Medulla oblongata (tissue), 1 donor: Measurements from ENCODE around the gene MAST4.

Experiments used
- DNase-seq: peaks from one replicate; pipeline ENCODE4 v3.0.0-alpha.2; 2015; ENCODE audit errors: extremely low spot score

MAST4 gene

GRCh38 chr5:66842540-66842939 is 246.3 kb downstream of the MAST4 start:
- no peak for DNase-seq

DNA sequence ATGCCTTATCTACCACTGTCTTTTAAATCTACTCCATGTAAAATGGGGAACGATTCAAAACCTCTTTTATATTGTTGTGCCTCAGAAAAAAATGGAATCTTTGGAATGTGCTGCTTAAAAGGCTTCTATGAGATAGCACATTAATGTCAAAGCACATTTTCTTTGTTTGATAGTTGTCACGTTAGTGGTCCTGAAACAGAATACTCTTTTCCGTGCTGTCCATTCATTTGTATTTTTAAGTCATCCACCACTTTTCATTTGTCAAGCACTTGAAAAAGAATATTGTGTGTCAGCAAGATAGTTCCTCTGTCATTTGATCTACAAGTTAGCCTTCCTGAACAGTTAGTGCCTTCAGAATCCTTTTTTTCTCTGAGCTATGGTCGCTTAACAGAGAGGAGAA is 246.9 kb downstream of the MAST4 start:
- no peak for DNase-seq

DNA sequence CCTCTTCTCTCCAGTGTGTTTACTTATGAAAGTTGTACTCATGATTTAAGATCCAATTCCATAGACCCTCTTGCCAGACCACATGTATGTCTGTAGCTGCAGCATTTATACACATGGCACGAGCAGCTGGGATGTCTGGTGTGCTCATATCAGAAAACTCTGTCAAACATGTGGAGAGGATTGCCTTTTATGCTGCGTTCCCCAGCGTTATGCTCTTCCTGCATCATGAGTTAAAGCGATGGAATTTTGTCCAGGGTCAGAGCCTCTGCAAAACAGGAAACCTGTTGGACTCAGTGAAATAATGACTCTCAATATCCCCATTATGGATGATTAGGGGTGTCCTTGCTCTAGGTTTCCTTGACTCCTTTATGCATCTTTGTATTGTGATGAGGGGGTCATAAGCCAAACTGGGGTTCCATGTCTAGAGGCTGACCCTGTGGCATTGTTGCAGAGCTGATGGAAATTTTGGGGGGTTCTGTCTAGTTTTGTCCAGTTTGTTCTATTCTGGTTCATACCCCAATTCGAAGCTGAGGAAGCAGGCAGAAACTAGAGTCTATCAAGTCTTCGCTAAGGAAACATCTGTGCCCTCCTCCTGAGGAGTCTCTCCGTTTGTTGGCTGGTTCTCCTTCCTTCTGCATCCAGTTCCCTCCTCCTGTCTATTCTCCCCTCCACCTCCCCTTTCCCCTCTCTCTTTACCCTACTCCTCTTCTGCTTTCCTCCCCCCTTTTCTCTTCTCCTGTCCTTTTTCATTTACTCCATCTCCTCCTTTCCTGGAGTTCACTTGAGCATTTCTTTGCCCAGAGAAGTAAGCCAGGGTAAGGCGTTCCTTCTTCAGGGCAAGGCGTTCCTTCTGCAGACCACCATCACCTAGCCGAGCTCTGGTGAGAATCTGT is 252.8 kb downstream of the MAST4 start:
- DNase-seq: no peak

GRCh38 chr5:66849803-66850202 is 253.6 kb downstream of the MAST4 start:
- DNase-seq: no peak

GRCh38 chr5:66850354-66851075 is 254.3 kb downstream of the MAST4 start:
- DNase-seq: no peak

DNA sequence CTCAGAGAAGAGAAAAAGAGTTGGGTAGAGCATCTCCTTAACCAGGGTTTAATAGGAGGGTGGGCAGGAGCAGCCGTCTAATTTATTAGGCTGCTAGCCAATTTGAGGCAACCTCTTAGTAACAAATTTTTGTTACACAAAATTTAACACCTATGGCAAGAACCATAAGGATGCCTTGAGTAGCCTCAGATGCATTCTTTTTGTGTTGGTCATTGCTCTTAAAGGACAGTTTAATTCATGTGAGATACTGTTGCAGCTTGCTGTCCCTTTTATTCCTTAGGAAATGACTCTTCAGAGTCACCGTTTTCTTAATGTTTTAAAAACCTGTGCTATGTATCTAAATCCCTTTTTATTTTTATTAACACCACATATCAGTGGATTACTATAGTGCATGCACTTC is 255.1 kb downstream of the MAST4 start:
- no peak for DNase-seq

- no peak for DNase-seq
Measured at GRCh38 chr5:66854416-66854815, 258.2 kb downstream of the MAST4 start.

- no peak for DNase-seq
Measured at GRCh38 chr5:66856041-66856805, 260.0 kb downstream of the MAST4 start.

DNA sequence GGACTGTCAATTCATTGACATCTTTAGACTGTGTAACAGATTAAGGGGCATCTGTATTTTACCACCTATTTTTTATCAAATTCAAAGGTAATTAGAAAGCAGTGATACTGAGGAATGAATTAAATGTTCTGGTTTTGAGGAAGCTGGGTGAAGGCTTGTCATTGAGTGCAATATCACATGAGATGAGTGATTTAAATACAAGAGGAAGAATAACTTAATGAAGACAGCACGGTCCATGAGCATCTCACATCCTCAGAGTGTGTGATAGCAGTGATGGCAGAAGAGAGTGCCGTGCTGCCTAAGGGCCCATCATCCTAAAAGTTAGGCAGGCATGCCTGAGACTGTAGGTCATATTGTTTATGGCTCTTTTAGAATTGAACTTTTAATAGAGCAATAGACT is 263.3 kb downstream of the MAST4 start:
- no peak for DNase-seq

GRCh38 chr5:66860199-66860975 is 264.2 kb downstream of the MAST4 start:
- DNase-seq: no peak

DNA sequence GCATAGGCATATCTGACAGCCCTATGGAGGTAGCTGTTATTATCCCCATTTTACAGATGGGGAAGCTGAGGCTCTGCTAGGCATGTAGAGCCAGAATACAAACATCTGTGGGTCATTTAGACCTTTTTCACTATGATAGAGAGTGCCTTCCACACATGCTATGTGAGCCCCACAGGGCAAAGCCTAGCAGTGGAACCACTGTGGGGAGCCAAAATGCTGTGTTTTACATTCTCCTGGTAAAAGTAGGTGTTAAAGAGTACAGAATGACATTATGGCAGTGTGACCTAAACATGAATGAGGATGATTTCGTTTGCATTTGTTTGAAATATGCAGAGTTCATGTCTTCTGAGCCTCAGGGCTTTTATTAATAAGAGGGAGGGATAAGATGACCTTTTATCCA is 265.2 kb downstream of the MAST4 start:
- DNase-seq: no peak

DNA sequence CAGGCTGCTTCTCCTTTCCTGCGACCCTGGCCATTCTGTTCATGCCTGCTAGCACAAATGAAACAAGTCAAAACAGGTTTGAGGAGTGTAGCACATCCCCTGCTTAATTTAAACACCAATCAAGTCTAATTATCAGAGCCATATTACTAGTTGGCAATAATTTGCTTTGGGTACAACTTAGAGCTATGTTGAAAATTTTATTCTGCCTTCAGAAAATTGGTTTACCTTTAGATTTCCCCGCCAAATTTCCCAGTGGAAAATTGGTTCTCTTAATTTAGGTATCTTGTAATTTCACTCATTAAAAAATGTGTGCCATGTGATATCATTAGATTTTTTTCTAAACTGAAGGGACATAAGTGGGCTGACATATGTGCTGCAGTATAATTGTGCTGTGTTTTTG is 265.8 kb downstream of the MAST4 start:
- DNase-seq: no peak

DNA sequence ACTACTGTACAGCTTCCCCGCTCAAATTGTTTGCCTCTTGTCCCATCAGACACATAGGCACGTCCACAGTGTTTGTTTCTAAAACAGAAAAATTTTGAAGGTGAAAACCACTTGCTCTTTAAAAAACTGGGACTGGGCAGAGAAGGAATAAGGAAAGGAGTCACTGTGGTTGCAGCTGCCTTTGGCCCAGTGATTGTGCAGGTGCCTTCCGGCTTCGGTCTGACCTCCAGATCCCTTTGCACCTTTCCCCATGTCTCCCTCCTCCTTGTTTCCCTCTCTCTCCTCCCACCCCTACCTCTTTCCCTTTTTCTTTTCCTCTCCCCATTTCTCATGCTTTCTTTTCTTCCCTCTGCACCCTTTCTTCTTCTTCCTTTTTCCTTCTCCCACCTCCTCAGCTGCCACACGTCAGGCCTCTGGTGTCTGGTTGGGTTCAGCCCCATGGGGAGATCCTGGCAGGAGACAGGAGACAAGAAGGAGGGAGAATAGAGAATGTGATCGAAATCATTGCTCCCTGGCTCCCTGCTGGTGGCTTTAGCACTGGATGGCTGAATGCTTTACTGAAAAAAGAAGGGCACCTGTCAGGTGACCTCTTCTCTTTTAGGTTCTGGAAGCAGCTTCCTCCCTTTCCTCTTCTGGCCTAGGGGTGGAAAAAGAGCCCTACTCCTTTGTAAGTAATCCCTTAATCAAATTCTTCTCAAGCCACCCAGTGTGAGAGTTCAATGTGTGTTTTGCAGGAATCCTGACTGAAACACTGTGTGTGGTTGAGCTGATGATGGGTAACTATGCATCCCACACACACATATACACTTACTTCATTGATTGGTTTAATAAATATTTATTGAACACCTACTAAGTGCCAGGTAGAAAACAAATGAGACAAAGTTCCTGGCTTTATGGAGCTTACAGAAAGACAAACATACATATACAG is 267.3 kb downstream of the MAST4 start:
- no peak for DNase-seq

- DNase-seq: no peak
Measured at GRCh38 chr5:66864240-66864884, 268.2 kb downstream of the MAST4 start.

DNA sequence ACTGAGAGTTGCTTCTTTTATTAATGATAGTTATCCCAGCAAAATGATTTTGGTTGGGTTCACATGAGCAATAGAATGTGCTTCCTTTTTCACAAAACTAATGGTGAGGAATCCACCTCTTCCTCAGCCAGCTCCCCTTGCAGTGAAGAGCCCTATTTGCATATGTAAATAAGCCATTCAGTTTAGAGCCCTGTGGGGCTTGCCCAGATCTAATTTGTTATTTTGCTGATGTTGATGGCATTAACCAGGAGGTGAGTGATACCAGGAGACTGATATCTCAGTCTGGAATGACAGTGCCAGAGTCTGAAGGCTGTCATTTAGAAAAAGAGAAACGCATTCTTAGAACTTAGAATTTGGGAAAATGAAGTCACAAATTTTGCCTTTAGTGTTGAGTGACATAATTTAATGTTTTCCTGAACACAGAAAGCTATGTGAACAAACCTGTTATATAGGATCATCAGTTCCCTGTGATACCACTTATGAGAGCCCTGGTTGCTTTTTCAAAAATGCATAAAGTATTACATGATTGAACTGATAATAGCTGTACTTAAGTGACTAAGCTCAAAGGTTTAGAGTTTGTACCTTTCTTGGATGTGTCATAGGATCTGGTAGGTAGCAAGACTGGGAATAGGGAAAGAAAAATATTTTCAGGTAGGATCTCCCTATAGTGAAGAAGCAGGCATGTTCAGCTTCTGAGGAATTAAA is 271.6 kb downstream of the MAST4 start:
- DNase-seq: no peak

- DNase-seq: no peak
Measured at GRCh38 chr5:66869347-66869746, 273.2 kb downstream of the MAST4 start.

DNA sequence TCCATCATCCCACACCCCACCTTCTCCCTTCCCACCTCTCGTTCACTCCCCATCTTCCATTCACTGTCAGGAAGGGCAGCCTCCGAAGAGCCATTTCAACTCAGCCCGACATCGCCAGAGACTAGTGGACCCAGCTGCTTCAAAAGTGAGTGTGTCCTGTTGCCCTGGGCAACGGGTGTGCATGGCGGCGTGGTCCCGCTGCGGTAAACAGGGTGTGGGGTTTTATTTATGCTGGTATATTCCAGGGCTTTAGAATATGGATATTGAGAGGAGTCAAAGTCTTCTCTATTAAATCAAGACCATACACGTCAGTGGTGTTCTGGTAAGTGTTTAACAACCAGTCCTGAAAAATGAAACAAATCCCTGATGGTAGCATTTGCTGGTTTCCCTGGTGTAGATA is 274.5 kb downstream of the MAST4 start:
- DNase-seq: no peak

- no peak for DNase-seq
Measured at GRCh38 chr5:66871651-66872050, 275.5 kb downstream of the MAST4 start.

GRCh38 chr5:66872736-66873331 is 276.6 kb downstream of the MAST4 start:
- no peak for DNase-seq
